ENCODE data around the gene COPE.

Gene COPE

GRCh38 chr19:18919086-18919899 is at the start of gene COPE, which contains the start of gene DDX49:
TSS of gene COPE (minus strand) at chr19:18919387. CDS start at chr19:18919348, 39 bp downstream.
TSS of gene DDX49 (plus strand) at chr19:18919715. CDS start at chr19:18919742, 27 bp downstream.
- peak; percentile 99 for DNase-seq (ENCODE audit: low read depth)
- H3K4me3 ChIP-seq (ENCODE audit: control insufficient read depth, low read depth, low read length): peak within 1 kb of the TSS; percentile 99
- TF ChIP-seq, protein P1, sequence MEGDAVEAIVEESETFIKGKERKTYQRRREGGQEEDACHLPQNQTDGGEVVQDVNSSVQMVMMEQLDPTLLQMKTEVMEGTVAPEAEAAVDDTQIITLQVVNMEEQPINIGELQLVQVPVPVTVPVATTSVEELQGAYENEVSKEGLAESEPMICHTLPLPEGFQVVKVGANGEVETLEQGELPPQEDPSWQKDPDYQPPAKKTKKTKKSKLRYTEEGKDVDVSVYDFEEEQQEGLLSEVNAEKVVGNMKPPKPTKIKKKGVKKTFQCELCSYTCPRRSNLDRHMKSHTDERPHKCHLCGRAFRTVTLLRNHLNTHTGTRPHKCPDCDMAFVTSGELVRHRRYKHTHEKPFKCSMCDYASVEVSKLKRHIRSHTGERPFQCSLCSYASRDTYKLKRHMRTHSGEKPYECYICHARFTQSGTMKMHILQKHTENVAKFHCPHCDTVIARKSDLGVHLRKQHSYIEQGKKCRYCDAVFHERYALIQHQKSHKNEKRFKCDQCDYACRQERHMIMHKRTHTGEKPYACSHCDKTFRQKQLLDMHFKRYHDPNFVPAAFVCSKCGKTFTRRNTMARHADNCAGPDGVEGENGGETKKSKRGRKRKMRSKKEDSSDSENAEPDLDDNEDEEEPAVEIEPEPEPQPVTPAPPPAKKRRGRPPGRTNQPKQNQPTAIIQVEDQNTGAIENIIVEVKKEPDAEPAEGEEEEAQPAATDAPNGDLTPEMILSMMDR (IDR thresholded peaks at IDR 0.05; ENCODE audit: control insufficient read depth, insufficient read depth, low read depth, low read length, missing control alignments): no peak

DNA sequence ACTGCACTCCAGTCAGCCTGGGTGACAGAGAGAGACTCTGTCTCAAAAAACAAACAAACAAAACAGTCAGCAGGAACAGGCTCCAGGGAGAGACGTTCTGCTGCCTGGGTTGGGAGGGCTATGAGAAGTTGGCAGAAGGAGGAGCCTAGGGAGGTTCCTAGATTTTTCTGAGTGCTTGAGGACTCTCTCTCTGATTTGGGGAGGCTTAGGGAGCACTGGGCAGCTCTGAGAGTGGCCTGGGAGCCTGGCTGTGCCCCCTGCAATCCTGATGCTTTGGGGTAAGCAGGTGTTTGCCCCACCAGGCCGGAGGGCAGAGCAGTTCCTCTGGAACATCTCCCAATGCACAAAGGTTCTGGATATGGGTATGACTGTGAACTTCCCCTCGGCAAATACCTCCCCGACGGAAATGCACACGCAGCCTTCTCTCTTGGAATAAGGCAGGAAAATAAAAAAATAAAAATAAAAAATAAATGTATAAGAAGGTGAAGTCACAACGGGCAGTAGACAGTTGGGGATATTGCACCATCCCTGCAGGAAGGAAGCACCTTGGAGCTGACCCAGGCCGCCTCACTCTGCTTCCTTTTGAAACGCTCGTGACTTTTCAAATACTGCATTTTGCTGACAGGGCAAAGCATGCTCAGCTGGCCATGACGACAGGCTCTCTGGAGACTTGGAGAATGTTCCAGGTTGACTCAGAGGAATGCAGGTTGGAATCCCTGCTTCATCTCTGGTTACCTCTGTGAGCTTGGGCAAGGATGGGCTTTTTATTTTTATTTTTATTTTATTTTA is 48.4 kb upstream of the COPE start:
- H3K4me3 ChIP-seq (ENCODE audit: control insufficient read depth, low read depth, low read length): no peak overlapping the region
- TF ChIP-seq, protein P1 (IDR thresholded peaks at IDR 0.05; ENCODE audit: control insufficient read depth, insufficient read depth, low read depth, low read length, missing control alignments): no peak
- no peak for DNase-seq (ENCODE audit: low read depth)

DNA sequence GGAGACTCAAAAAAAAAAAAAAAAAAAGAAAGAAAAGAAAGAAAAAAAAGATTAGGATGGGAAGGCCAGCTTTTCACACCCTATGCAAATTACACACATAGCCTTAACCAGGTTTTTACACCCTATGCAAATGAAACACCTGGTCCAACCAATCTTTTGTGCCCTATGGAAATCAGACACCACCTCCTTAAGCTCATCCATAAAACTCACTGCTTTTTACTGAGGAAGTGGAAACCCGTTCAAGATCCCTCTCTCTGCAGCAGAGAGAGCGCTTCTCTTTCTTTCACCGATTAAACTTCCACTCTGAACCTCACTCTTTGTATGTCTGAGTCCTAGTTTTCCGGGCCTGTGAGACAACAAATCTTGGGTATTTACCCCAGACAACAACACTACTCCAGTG is 47.1 kb upstream of the COPE start:
- TF ChIP-seq, protein P1 (IDR thresholded peaks at IDR 0.05; ENCODE audit: control insufficient read depth, insufficient read depth, low read depth, low read length, missing control alignments): no peak
- no peak for DNase-seq (ENCODE audit: low read depth)
- H3K4me3 ChIP-seq (ENCODE audit: control insufficient read depth, low read depth, low read length): no peak overlapping the region

- TF ChIP-seq, protein P1 (IDR thresholded peaks at IDR 0.05; ENCODE audit: control insufficient read depth, insufficient read depth, low read depth, low read length, missing control alignments): no peak
- no peak overlapping the region for H3K4me3 ChIP-seq (ENCODE audit: control insufficient read depth, low read depth, low read length)
- DNase-seq (ENCODE audit: low read depth): no peak
Observed at GRCh38 chr19:18964121-18964520, 44.9 kb upstream of the COPE start.

DNA sequence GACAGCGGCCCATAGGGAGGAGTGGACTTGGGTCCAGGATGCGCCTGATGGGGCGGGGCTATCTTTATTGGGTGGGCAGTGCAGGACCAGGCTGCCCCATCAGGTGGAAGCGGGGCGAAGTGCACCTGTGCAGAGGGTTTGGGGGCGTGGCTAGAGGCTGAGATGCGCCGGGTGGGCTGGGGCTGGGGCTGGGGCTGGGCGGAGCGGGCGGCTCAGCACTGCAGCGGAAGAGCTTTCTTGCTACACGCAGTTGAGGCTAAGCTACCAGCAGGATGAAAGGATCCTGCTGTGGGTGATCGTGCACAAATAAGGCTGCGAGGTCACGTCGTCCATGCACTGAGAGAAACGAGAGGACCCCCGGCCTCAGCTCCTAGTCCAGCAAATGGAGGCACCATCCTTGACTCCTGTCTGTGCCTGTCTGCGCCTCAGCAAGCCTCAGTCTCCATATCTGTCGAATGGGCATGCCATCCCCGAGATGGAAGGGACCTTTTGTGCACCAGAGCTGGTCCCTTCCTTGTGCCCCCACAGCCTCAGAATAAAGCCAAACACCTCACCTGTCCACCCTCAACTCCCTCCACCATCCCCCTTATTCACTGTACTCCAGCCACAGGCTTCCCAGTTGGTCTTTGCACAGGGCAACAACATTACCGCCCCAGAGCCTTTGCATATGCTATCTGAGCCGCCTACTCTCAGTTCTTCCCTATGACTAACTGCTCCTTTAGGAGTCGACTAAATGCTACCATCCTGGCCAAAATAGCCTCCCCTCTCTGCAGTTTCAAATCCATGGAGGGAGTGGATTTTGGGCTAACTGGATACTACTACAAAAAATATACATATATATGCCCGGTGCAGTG is 42.8 kb upstream of the COPE start:
- no peak for DNase-seq (ENCODE audit: low read depth)
- TF ChIP-seq, protein P1 (IDR thresholded peaks at IDR 0.05; ENCODE audit: control insufficient read depth, insufficient read depth, low read depth, low read length, missing control alignments): no peak
- H3K4me3 ChIP-seq (ENCODE audit: control insufficient read depth, low read depth, low read length): no peak overlapping the region

GRCh38 chr19:18960370-18960769 is 41.2 kb upstream of the COPE start:
- no peak for DNase-seq (ENCODE audit: low read depth)
- TF ChIP-seq, protein P1 (IDR thresholded peaks at IDR 0.05; ENCODE audit: control insufficient read depth, insufficient read depth, low read depth, low read length, missing control alignments): no peak
- no peak overlapping the region for H3K4me3 ChIP-seq (ENCODE audit: control insufficient read depth, low read depth, low read length)
